G401 (cell line): Measurements from ENCODE around the gene NFXL1. TPM values are rescaled to one million over a fixed set of nuclear protein-coding genes. Genes with fewer than 3 reads are reported as not detected.

Source experiments
- DNase-seq: peaks from one replicate; pipeline ENCODE4 v3.0.0-alpha.2; 2015; ENCODE audit warnings: low spot score
- in situ Hi-C: cut with HindIII; loops from 2 replicates; pipeline ENCODE4 v1.10.0; 2016; ENCODE audit warnings: low sequenced_read_pairs, mixed read lengths
- total RNA-seq: library from RNA; depleted of rRNA; stranded (reverse); fragments of >200 nt; shearing (Covaris generic); gene quantifications from 2 replicates; pipeline ENCODE4 v1.2.3, GENCODE V29; 2014

Gene NFXL1
- total RNA-seq, 1 experiment from 2014 or later = 4.1 TPM

- DNase-seq = peak; percentile 8
- in situ Hi-C loops = no loop called here
These were observed 76.5 kb downstream of the NFXL1 start, which contains the start of gene CORIN for GRCh38 chr4:47837908-47838294. TSS of gene CORIN (minus strand) at chr4:47838067. CDS start at chr4:47837949, 118 bp downstream.

DNA sequence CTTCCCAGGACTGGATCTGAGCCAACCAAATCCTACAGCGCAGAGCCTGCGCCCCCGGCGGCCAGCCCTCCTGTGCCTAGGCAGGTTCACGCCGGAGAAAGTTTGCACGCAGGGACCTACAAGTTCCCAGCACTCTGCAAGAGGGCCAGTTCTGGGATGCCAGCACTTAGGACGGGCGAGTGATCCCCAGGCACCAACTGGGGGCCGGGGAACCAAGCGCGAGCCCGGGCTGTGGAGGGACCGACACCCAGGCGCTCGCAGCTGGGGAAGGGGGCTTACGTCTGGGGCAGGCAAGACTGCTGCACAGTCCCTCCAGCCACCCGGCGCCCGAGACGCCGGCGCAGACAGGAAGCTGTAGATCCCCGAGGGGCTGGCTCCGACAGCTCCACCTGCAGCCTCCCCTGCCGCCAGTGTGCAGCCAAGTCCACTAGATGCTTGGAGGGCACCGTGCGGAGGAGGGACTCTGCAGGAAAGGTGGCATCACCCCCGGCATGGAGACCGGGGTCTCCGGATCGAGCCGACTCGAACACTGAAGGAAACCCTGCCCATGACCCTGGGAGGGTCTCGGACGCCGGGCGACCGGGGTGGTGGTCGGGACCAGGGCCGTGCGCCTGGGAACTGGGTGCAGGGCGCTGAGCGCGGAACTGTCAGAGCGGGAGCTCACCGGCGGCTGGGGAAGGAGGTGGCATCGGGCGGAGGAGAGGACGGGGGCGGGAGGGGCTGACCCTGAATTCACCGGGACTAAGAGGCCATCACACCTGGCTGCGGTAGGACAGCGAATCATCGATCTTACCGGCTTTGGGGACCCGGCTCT, 77.1 kb downstream of the NFXL1 start:
- in situ Hi-C loops = no loop called here
- peak; percentile 22 for DNase-seq

DNA sequence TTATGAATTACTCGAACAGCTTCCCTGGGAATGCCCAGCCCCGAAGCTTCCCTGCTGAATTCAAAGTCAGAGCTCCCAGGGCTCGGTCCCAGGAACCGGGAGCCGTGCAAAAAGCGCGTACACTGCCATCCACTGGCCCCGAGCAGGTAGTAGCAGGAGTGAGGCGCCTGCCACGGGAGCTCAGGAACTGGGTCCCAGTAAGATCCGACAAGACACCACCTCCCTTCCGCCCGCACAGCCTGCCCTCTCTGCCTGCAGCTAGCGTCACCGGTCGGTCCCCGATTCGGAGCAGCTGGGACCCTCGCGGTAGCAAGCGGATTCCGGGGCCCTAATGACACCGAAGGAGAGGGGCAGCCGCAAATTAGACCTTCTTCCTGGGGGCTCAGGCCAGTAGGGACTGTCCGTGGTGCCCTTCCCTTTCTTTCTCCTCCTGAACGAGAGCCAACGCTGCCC, 77.7 kb downstream of the NFXL1 start:
- peak; percentile 67 for DNase-seq
- in situ Hi-C loops = no loop called here

GRCh38 chr4:47835494-47835893, 78.9 kb downstream of the NFXL1 start:
- DNase-seq = no peak
- in situ Hi-C loops = no loop called here

DNA sequence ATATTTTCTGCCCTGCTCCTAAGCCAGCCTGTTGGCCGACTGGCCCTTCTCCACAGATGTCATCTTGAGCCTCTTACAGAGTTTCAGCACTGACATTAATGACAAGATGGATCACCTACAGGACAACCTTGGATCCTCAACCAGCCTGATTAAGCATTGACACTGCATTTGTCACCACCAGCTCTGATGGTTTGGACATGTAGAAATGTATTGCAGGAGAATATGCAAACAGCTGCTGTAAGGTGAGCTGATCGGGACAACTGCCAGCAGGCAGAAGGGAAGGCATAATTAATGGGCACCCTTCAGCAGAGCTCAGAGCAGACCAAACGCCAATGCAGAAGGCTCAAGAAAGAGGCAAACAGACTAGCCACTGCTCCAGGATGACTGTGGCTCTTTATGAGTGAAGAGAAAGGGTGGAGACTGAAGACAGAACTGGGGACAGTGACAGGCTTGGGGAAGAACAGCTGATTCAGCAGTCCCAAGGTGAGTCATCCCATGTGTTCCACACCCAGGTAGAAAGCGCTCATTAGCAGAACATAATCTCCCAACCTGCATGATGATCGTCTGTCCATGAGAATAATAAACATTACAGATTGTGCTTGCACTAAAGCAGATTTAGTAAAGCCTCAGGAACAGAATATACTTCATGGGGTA, 83.2 kb downstream of the NFXL1 start:
- in situ Hi-C loops = no loop called here
- DNase-seq = no peak

DNA sequence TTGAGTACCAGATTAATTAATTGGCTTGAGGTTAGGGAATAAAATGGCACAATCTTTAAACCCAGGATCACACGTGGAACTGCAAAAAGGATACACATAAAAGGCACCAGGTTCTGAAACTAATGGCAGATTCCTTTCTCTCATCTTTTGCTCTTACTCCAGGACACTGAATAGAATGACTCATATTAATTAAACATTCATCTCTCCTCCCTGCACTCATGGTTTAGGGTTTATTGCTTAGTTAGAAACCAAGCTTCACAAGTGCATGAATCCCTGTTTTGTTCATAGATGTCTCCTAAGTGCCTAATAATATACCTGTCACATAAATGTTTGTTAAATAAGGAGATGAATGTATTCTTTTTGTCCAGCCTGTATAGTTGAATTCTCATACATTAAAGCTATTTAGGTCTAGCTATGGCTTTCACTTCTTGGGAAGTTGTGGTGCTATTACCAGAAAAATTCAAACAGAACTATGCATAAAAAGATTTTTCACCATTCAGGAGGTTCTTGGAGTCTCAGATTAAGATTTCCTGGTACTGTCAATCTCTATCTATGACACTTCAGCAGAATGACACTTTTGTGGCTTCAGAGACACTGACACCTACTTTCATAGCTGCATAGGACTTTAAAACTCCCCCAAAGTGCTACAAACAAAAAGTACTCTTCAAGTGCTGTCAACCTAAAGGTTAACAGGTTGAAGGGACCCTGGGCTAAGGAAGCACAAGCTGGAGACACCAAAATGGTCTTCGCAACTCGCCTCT, 83.9 kb downstream of the NFXL1 start:
- no peak for DNase-seq
- in situ Hi-C loops = no loop called here

GRCh38 chr4:47829438-47829837, 84.9 kb downstream of the NFXL1 start:
- in situ Hi-C loops = no loop called here

GRCh38 chr4:47827343-47828047, 86.9 kb downstream of the NFXL1 start:
- DNase-seq = no peak
- in situ Hi-C loops = no loop called here

More at GRCh38 chr4:47829438-47829837, 84.9 kb downstream of the NFXL1 start:
- no peak for DNase-seq

- in situ Hi-C loops = no loop called here
- DNase-seq = no peak
These were observed 89.5 kb downstream of the NFXL1 start for GRCh38 chr4:47824840-47825239.

DNA sequence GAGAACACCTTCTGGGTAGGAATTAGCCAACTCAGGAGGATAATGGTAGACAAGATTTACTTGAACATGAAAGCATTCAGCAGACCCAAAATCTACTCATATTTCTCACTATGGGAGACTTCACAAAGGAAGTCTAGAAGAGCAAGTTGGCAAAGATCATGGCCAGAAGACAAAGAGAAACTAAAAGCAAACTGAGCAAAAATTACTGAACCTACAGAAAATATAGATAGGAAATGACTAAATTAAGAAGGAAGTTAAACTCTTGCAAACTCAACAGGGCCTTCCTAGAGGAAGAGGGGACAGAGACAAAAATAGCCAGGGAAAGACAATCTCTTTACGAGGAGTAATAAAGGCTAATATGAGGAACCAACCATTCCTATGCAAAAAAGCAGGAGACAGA, 95.2 kb downstream of the NFXL1 start:
- in situ Hi-C loops = no loop called here
- DNase-seq = no peak

GRCh38 chr4:47817275-47817674, 97.1 kb downstream of the NFXL1 start:
- in situ Hi-C loops = no loop called here
- DNase-seq = no peak

DNA sequence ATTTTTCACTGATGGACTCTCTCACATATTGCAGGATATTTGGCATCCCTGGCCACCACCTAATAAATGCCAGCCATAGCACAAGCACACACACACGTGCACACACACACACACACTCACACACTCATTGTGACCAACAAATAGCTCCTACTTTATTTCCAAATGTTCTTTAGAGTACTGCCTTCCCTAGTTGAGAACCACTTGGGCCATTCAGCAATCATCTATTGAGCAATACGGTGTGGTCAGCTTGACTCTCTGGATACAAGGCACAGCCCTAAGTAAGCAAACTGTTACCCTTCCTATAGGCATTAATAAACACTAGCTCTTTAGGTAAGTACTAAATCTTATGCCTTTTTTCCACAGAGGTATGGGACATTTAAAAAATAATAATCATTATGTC, 97.6 kb downstream of the NFXL1 start:
- DNase-seq = no peak
- in situ Hi-C loops = no loop called here

DNA sequence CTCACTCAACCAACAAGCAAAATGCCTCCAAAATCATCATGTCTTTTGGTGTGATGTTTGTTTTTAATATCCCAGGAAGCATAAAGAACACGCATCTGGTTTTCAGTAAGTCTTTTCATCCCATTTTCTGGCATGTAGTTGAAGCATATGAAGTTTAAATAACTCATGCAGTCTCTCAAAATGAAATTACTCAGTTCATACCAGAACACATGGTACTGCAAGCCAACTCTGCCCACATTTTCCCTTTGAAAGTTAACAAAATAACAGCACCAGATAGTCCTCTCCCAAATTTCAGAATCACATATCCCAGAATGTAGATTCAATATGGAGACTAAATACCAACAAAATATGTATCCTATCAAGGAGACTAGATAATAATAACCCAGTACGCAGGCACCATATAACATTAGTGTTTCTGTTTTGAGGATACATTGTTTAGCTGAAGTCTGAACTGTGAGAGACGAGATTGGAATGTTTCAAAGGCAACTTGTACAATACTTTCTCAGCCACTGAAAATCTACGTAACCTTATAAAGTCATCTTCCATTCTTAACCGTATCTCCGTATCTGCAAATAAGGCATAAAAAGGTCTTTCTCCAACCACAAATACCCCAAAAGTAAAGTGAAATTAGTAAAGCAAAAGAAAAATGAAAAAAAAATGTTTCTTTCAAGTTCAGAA, 99.6 kb downstream of the NFXL1 start:
- DNase-seq = no peak
- in situ Hi-C loops = no loop called here

- in situ Hi-C loops = no loop called here
- no peak for DNase-seq
These were observed 104.7 kb downstream of the NFXL1 start for GRCh38 chr4:47809654-47810203.

DNA sequence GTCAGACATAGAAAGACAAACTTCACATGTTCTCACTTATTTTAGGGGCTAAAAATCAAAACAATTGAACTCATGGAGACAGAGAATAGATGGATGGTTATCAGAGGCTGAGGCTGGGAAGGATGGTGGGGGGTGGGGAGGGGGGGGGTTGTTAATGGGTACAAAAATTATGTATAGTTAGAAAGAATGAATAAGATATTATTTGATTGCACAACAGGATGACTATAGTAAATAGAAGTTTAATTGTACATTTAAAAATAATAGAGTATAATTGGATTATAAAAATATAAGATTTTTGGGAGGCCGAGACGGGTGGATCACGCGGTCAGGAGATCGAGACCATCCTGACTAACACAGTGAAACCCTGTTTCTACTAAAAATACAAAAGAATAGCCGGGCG, 109.8 kb downstream of the NFXL1 start:
- in situ Hi-C loops = no loop called here
- DNase-seq = no peak

- in situ Hi-C loops = no loop called here
- DNase-seq = no peak
These were observed 112.8 kb downstream of the NFXL1 start for GRCh38 chr4:47801481-47802002.

DNA sequence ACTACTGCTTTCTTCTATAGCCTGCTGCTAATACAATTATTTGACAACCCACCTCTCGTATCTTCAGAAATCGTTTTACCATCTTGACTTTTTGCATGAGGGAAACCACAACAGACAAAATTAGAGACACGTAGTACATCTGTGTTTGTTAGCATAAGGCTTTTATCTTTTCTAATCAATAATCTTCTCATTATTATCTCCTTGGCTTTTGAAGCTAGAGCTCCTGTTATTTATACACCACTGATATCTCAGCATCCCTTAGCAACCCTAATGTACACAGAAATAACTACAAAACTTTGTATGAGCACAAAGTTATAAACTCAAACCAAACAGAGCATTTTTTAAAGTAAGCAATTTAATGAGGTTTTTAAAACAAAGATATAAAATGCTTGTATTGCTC, 116.2 kb downstream of the NFXL1 start:
- in situ Hi-C loops = no loop called here
- DNase-seq = no peak
